HG03469 (cell line): ENCODE measurements around the gene FMOD.

Experiments
- ATAC-seq: cut with Tn5 transposase; IDR thresholded peaks from one replicate; pipeline ENCODE4 v1.9.1; 2021; ENCODE audit warnings: mild to moderate bottlenecking, moderate library complexity, moderate number of reproducible peaks; ENCODE audit not compliant: unreplicated experiment

Gene FMOD

DNA sequence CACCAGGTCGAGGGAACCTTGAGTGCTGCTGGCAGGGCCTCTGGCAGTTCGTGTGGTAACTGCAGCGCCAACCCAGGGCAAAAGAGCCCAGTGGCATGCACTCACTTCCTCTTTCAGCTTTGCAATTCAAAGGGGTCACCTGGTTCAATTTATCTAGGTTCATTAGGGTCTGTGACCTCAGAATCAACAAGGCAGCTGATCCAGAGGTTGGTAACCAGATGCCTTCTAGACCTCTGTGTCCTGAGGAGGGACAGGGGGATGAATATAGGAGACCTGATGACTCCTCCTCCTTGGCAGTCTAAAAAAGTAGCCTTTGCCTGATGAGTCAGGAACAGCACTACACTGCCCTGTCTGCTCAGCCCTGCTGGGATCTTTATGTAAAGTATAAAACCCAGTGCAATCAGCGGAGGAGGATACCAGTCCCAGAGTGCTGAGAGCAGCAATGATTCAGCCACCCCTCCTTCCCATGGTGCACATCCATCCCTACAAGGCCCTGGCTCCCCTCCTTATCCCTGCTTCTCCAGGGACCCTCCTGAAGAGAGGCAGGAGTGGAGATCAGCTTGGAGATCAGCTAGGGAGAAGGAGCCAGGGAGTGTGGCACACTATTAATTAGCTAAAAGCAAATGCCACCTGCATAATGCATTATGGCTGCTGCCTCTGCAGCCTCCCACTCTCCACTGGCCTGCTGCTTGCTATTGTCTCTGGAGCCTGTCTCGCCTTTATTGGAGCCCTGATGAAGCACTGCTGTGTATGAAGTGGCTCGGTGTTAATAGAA is 11.2 kb upstream of the FMOD start:
- no peak for ATAC-seq

DNA sequence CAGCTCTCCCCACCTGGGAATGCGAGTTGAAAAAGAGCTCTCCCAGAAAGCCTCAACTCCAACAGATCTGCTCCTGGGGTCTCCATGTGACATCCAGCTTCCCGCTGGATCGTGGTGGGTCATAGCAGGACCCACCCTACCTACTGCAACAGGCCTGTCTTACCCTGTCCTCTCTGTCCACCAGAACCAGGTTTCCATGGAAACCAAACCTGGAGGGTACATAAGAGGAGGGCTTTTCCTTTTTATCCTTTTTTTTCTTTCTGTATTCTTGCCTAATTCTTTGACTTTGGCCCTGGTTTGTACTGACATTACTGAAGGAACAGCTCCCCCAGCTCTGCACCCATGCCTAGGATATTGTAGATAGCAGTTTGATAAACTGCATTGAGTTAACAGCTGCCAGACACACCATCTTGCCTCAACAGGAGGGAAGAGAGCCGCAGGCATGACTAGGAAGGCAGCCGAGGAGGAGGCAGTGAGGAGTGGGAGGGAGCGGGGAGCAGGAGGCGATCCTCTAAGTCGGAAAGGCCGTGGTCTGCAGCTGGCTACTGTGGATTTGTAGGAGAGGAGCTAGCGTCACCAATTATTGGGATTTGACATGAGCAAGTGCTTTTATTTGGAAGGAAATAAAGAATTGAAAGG is 9.7 kb upstream of the FMOD start:
- ATAC-seq, result no peak

DNA sequence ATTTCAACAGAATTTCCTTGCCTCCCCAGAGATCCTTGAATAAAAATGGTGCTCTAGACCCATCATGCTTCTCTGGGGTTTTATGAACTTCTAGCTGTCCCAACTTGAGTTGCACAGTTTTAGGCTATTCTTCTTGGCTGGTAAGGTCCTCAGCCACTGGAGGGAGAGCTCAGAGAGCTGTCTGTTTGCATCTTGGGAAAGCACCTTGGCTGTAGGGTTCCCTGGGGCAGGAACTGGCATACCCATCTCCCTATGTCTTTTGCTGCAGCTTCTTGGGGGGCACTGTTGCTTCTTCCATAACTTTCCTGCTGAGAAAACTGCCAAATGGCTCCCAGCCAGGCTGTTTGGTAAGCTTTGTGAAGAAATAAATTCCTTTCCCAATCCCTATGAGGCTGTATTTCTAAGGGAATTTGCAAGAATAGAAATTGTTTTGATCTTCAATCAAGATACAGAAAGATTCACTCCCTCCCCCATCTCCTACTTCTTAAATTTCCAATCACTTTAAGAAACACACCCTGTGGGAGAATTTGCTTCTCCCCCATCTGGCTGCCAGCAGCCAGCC is 8.2 kb upstream of the FMOD start:
- no peak for ATAC-seq

- ATAC-seq, result no peak
Measured at GRCh38 chr1:203354246-203354645, 3.3 kb upstream of the FMOD start.

GRCh38 chr1:203353486-203353885 is 2.6 kb upstream of the FMOD start:
- no peak for ATAC-seq

DNA sequence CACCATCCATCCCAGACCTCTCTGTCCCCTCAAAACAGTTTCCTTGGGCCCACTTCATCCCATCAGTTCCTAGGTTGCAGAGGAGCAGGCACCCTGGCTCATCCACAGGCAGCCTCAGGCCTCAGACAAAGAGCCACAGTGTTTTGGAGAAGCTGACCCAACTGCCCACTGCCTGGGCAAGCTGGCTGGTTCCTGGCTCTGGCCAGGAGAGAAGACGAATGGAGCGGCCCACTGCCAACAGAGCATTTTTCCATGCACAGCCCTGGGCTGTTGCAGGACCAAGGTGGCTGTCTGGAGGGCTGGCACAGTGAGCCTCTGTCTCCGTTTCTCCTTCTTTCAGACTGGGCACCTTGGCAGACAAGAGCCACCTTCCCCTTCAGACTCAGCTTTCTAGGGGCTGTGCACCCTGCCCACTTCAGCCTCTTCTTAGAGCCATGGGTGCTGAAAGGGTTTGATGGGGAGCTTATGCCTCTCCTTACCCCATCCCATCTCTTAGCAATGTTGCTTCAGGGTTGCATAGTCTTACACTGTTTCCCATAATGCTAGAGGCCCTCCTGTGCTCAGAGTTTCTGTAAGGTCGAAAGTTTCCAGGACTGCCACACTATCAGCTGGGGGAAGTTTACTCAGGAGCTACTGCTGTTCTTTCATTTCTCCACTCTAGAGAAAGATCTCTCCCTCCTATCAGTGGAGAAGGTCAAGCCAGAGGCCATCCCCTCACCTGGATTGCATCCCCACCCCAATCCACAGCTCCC is 973 bp downstream of the FMOD start:
- ATAC-seq, result no peak

GRCh38 chr1:203349166-203349565 is 1.8 kb downstream of the FMOD start:
- ATAC-seq, result no peak

- no peak for ATAC-seq
Measured at GRCh38 chr1:203346769-203347102, 4.2 kb downstream of the FMOD start.

DNA sequence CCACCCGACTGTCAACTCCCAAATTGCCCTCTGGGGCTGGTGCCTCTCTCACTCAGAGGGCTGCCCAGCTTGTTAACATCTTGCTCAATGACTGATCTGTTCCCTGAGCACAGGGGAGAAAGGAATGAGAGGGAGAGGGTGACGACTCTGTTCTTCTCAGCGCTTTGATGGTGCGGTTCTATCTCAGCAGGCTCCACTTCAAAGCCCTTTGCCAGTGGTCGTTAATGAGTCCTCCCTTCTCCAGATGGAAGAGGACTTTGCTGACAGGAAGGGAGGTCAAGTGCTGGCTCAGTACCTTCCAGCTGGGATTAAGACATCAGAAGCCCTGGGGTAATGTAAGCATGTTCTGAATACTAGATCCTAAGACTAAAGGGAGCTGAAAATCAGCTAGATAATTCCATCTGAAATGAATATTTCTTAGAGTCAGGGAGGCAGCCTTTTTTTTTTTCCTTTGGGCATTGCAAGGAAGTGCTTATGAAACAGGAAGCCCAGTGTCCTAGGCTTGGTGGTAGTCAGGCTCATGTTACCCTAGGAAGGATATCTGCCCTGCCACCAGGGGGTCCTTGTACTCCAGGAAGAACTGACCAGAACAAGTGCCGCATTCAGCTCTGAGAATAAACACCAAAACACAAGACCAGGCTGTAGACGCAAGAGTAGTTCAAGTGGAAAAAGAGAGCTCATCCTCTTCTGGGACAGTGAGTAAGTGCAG is 4.7 kb downstream of the FMOD start:
- ATAC-seq, result no peak

- ATAC-seq, result no peak
Measured at GRCh38 chr1:203343956-203344754, 6.8 kb downstream of the FMOD start.

DNA sequence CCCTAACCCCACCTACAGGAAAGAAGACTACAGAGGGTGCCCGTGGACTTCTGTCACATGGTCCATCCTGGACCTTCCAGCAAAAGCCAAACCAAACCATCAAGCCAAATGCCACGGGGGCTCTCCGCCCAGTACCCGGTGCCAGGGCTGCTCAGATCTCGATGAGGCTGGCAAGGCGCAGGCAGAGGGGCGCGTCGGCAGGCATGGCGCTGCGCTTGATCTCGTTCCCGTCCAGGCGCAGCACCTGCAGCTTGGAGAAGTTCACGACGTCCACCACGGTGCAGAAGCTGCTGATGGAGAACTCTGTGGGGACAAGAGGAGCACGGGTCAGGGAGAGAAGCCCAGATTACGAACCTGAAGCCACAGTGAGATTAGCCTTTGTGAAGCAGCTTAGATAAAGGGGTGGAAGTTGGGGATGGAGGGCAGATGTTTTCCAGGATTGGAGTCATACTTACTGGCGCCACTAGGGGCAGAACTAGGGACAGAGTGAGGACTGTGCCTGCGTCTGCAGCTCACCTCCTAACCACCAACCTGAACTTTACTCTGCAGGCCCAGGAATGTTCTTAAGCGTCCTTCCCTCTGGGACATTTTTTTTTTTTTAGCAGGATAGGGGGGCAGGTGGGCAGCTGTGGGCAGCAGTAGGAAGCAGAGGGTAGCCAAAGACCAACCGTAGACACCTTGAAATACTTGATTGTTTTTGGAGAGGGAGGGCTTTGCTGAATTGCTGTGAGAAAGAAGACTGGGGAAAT is 8.6 kb downstream of the FMOD start:
- ATAC-seq, result no peak

DNA sequence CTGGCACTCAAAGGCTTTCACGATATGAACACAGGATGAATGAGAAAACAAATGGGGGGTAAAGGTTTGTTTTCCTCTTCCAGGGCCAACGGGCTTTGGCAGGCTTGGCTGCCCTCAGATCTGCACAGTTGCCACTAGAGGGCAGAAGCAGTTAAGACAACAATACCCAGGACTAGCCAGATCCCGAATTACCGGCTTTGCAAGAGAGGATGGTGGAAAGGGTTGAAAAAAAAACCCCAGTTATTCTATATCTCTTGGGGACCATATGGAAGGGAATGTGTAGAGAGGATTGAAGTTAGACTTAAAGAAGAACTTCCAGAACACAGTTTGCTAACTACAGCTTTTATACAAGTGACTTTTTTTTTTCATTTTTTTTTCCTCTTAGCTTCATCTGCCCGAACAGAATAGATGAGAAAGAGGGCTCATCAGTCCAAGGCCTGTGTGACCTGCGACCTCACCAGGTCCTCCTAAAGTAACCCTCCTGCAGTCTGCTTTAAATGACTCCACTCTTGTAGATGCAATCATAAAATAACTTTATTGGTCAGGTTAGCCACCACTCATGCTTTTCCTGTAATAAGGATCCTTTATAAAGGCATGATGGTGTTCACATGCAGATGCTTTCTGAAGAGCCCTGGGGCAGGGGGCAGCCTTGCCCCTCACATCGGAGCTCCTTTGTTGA is 10.7 kb downstream of the FMOD start:
- no peak for ATAC-seq

- ATAC-seq, result no peak
Measured at GRCh38 chr1:203338335-203339036, 12.4 kb downstream of the FMOD start.

DNA sequence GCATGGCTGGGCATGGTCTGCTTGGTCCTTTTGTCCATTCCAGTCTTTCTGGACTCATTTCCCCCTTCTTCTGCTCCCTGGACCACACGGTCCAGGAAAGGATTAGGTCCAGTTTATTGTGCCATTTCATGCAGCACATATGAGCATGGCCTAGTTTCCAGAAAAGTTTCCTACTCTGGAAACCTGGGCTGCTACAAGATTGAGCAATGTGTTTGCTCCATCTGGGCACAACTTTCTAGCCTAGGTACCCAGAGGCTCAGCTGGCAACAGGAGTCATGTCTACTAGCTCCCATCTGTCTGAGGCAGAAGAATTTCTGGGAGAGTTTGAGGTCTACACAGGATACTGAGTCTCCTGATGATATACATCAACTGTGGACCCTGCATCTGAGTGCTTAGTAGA is 14.8 kb downstream of the FMOD start:
- ATAC-seq, result no peak

DNA sequence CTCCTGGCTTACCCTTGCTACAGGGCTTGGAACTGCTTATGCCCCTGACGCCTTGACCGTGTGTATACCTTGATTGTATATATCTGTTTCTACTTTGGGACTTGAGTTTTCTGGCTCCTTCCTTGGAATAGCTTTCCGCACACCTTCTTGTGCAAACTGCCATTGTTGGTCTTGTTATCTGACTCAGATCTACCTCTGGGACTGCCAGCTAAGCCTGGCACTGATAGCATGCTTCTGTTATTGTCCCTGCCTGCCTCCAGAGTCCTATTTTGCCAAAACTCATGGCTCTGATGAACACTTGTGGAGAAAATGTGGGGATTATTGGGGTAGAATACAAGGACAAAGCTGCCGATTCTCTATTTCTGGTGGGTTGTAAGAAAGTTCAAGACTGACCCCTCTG is 15.4 kb downstream of the FMOD start:
- ATAC-seq, result no peak

DNA sequence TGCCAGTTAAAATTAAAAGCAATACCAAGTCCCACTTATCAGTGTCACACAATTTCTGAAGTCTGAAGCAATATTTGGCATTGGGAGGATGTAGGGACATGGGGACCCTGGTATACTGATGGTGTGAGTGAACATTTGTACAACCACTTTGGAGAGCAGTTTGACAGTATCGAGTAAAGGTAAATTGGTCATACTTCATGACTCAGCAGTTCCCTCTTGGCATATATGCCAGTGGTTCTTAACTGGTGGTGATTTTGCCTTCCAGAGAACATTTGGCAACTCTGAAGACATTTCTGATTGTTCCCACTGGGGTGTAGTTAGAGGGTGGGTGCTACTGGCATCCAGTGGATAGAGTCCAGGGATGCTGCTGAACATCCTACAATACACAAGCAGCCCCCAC is 19.7 kb downstream of the FMOD start:
- no peak for ATAC-seq

GRCh38 chr1:203328714-203329122 is 22.2 kb downstream of the FMOD start:
- ATAC-seq, result no peak

DNA sequence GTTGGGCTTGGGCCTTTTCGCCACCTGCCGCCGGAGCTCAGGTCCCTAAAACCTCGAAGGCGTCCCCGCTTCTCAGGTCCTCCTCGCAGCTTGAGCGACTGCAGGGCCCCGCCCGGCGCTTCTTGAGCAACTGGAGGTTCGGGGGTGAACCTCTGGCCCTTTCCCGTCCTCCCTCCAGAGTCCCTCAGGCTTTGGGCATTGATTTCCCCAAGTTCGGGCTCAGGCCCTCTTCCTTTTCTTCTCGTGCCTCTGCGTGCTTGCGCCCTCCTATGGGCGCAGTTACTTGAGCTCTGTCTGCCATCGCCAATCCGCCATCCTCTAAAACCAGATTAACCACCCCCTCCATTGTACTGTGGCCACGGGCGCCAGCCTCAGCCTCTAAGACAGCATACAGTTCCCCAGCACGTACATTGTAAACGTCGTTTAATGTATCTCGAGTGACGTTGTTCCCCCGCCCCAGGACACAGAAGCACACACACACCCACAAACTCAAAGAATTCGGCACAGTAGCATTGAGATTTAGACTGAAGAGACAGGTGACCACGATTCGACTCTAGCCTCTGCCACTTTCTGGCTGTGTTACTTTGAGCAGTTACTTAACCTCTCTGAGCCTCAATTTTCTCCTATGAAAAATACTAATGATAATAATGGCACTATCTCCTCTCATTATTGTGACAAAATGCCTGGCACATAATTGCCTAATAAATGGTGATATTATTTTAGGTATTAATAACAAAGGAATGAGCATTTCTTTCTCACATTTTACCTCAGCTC is 23.1 kb downstream of the FMOD start:
- peak; percentile 21 for ATAC-seq
